Activated CD4-positive, alpha-beta T cell treated with anti-CD3 and anti-CD28 coated beads, Interleukin-2, Interleukin-6, amounts not matched to agents 100 ng/mL and 50 ng/mL, durations not matched to agents 16 hours and 8 hours (primary cell): ENCODE measurements around the gene FRY.
"Not testable (repeated sequence)": the region's sequence is repeated elsewhere in the genome, so short reads cannot be mapped to it uniquely, and the experiment has no call there.

Source experiments
- DNase-seq: peaks from one replicate; pipeline ENCODE4 v3.0.0-alpha.2; 2020

FRY gene

GRCh38 chr13:32031025-32031814, at the start of gene FRY:
TSS of gene FRY (plus strand) at chr13:32031774. CDS start at chr13:32031796, 22 bp downstream.
- DNase-seq: peak; percentile 69

- no peak for DNase-seq
Observed at GRCh38 chr13:31982124-31982523, 49.5 kb upstream of the FRY start.

GRCh38 chr13:31982540-31982939, 49.0 kb upstream of the FRY start:
- DNase-seq: no peak

- not testable (repeated sequence) for DNase-seq
Observed at GRCh38 chr13:31983696-31984095, 47.9 kb upstream of the FRY start.

DNA sequence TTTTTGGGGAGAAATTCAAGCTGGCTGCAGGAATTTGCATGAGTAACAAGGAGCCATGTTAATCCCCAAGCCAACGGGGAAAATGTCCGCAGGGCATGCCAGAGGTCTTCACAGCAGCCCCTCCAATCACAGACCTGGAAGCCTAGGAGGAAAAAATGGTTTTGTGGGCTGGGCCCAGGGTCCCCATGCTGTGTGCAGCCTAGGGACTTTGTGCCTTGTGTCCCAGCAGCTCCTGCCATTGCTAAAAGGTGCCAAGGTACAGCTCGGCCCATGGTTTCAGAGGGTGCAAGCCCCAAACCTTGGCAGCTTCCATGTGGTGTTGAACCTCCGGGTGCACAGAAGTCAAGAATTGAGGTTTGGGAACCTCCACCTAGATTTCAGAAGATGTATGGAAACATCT, 47.2 kb upstream of the FRY start:
- DNase-seq: not testable (repeated sequence)

GRCh38 chr13:31986676-31987470, 44.7 kb upstream of the FRY start:
- DNase-seq: no peak

GRCh38 chr13:31987535-31988170, 43.9 kb upstream of the FRY start:
- no peak for DNase-seq

- not testable (repeated sequence) for DNase-seq
Observed at GRCh38 chr13:31994367-31994766, 37.2 kb upstream of the FRY start.

- DNase-seq: no peak
Observed at GRCh38 chr13:31996601-31997000, 35.0 kb upstream of the FRY start.

GRCh38 chr13:31997641-31998040, 33.9 kb upstream of the FRY start:
- no peak for DNase-seq

DNA sequence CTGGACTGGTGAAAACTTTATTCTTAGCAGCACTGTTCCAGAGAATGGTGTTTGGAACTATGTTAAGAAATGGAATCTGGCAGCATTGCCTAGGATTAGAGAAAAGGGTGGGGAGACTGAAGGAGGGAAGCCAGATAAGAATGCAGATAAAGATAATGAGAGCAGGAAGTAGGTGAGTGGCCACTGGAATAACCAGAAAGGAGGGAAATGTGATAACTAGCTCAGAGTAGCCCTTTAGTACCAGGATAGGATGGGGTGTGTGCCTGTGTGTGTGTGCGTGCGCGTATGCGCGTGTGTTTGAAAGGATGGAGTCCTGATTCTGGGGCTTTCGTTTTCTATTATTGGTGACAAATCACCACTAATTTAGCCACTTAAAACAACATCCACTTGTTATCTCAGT, 33.4 kb upstream of the FRY start:
- no peak for DNase-seq

GRCh38 chr13:32000754-32001153, 30.8 kb upstream of the FRY start:
- not testable (repeated sequence) for DNase-seq

DNA sequence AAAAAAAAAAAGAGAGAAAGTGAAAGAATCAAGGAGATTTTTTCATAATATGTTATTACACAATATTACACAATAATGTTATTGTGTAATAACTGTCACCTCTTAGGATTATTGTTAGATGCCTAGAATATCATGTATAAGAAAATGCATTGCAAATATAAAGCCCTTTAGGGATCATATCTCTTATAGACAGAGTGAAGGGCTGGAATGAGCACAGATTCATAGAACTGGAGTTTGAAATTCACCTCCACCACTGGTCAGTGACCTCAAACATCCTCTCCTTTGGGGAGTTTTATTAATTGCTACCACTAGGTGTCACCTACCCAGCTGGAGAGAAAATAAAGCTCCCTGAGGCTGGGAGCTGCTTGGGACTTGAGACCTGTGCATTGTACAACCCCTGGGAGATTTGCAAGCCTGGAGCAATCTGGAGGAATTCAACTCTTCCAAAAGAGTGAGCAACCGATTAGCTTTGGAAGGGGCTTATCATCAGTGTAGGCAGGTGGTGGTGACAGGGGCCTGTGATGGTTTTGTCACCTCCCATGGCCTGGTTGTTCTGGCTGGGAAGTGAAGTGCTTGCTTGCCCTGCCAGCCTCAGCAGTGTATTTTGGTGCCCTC, 30.3 kb upstream of the FRY start:
- DNase-seq: peak; percentile 44

DNA sequence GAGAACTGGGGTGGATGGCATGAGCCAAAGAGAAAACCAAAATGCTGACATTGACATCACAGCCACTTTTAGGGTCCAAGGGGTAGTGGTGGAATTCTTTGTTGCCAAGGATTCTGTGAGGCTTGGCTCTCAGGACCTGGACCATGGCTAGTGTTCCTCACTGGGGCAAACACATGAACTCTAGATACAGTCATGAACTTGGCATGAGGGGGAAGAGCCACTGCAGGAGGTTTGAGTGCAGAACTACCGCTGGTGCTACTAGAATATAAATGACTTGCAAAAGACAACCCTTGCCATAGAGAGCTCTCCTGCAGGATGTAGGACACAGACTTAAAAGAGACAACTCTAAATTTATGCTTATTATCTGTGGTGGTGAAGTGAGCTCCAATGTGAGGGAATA, 29.8 kb upstream of the FRY start:
- DNase-seq: no peak

- no peak for DNase-seq
Observed at GRCh38 chr13:32002873-32003272, 28.7 kb upstream of the FRY start.

DNA sequence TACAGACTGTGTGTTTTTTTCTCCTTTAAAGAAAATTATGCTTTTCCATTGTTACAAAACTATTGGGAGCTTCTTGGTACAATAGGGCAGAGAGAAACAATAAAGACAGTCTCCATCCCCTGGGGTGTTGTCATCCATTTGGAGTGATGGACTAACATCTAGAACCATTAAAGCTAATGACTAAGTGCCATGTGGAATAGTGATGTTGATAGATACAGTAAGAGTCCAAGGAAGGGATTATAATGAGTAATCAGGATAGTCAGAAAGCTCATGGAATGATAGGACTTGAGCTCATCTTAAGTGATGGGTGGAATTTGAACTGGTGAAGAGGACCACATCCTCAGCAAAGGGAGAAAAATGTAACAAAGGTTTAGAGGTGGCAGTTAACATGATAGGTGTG, 24.1 kb upstream of the FRY start:
- DNase-seq: no peak

- no peak for DNase-seq
Observed at GRCh38 chr13:32008518-32009175, 22.9 kb upstream of the FRY start.

- no peak for DNase-seq
Observed at GRCh38 chr13:32009362-32009761, 22.2 kb upstream of the FRY start.

DNA sequence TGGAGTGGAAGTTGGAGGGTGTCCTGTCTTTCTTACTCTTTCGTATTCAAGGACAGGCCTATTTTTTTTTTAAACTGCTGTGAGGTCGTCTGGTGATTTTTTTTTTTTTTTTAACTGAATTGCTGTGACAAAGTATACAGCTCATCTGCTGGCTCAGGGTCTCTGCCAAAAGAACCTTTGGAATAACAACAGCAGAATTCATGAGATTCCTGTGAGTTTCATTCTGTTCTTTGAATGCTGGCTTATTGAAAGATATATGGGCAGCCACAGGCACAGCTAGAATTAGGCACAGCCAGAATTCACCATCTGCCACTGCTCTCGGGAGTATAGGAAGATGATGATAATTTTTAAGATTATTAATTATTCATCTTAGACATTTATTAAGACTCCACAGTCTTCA, 21.4 kb upstream of the FRY start:
- DNase-seq: no peak

DNA sequence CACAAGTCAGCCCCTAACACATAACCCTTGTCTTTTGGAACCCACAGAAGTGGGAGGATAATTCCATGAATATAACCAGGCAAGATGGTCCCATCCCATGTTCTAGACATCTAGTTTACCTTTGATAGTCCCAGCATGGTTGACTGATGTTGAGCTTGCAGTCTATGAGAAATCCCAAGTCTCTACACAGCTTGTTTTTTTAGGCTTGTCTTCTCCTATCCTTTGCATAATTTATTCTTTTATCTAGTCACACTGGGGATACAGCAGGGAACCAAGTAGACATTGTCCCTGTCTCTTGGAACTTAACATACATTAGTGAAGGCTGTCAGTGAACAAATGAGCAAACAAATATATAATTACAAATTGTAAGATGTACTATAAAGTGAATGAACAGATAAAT, 19.6 kb upstream of the FRY start:
- no peak for DNase-seq

DNA sequence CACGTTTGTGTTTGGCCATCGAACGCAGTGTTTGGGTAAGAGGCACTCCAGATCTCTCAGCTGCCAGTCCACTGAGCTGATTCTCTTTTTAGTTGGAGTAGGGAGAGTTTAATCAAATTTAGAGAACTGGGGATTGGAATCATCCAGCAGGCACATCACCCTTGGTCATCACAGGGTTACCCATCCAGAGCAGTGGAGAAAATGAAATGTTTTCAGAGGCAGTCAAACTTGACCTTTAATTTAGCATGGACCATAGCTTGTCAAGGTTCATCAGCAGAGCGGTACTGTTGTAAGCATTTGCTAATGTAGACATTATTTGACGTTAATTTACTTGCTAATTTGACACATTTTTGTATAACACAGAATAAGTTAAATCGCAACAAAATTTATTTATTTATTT, 18.4 kb upstream of the FRY start:
- no peak for DNase-seq

DNA sequence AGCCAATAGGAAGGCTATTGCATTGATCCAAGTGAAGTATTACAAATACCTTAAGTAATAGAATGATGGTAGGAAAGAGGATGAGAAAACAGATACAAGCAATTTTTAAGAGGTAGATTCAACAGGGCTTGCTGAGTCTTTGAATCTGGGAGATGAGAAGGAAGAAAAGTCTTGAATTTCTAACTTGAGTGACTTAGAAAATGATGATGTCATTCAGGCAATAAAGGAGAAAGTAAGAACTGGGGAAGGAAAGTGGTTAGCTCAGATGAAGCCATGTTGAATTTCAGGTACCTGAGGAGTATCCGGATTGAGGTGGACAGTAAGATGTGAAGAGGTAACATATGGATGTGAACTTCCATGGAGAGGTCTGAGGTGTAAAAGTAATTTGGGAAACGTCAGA, 15.5 kb upstream of the FRY start:
- no peak for DNase-seq

DNA sequence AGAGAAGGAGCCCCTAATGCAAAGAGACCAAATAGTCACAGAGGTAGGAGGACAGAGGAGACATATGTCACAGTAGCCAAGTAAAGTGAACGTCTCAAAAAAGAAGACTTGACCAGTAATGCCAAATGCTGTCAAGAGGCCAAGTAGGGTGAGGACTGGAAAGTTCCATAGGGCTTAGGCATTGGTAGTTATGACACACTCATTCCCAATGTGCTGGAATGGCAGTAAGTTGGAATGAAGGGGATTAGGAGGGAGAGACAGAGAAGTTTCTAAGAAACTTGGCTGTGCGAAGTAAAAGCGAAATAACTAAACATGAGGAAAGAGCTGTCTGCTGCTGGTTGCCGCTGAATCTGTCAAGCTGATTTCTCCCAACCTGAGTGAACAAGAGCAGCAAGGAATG, 14.9 kb upstream of the FRY start:
- no peak for DNase-seq
